Activated T-cell treated with anti-CD3 and anti-CD28 coated beads, Interleukin-2, amount 50 U/mL, for 72 hours (primary cell): ENCODE data around the gene EVC. TPM values are rescaled to one million over a fixed set of nuclear protein-coding genes. Genes with fewer than 3 reads are reported as not detected.

Experiments used
- ATAC-seq, 2 donors: fragments of 150-1000 bp; cut with Tn5 transposase; replicated peaks in 1 of 2; 2 replicates each; pipeline ENCODE4 v1.10.0; 2021; ENCODE audit warnings: moderate library complexity in 2 of 2, mild to moderate bottlenecking in 1 of 2
- DNase-seq, 2 donors: peaks; one replicate each; pipeline ENCODE4 v3.0.0; 2021 to 2022; ENCODE audit warnings: mixed read lengths in 1 of 2
- H3K27ac Mint-ChIP-seq: one replicate; pipeline ENCODE4 v1.8.0; 2022; ENCODE audit warnings: mild to moderate bottlenecking, moderate library complexity, mixed read lengths
- H3K27me3 Mint-ChIP-seq: one replicate; pipeline ENCODE4 v1.8.0; 2022; ENCODE audit warnings: low read depth, mixed read lengths
- H3K36me3 Mint-ChIP-seq, 2 donors: one replicate each; pipeline ENCODE4 v1.8.0; 2022; ENCODE audit warnings: mixed read lengths in 2 of 2, mild to moderate bottlenecking in 1 of 2; ENCODE audit not compliant: insufficient read depth in 2 of 2
- H3K4me1 Mint-ChIP-seq: one replicate; pipeline ENCODE4 v1.8.0; 2022; ENCODE audit warnings: low read depth, mixed read lengths
- H3K4me3 Mint-ChIP-seq, 2 donors: one replicate each; pipeline ENCODE4 v1.8.0; 2022; ENCODE audit warnings: mild to moderate bottlenecking in 2 of 2, mixed read lengths in 2 of 2, moderate library complexity in 2 of 2
- H3K9me3 Mint-ChIP-seq, 2 donors: one replicate each; pipeline ENCODE4 v1.8.0; 2022; ENCODE audit warnings: mixed read lengths in 2 of 2
- total RNA-seq, 2 donors: library from RNA; stranded (reverse); gene quantifications; one replicate each; pipeline ENCODE4 v1.2.3, GENCODE V29; 2022

Gene EVC
- total RNA-seq, 2 donors from 2014 or later, result 0.60 to 3.5 TPM

GRCh38 chr4:5796976-5797375, 86.0 kb downstream of the EVC start:
- peaks cover 0 to 2% of the 10 kb centered on the region in 2 donors for H3K9me3 Mint-ChIP-seq
- no peaks in the 10 kb centered on the region for H3K27me3 Mint-ChIP-seq
- no peak overlapping the region for H3K4me3 Mint-ChIP-seq
- H3K36me3 Mint-ChIP-seq, result no peaks in the 10 kb centered on the region
- ATAC-seq (no peak), DNase-seq (no peak)
- no peaks in the 10 kb centered on the region for H3K4me1 Mint-ChIP-seq
- no peak overlapping the region for H3K27ac Mint-ChIP-seq

DNA sequence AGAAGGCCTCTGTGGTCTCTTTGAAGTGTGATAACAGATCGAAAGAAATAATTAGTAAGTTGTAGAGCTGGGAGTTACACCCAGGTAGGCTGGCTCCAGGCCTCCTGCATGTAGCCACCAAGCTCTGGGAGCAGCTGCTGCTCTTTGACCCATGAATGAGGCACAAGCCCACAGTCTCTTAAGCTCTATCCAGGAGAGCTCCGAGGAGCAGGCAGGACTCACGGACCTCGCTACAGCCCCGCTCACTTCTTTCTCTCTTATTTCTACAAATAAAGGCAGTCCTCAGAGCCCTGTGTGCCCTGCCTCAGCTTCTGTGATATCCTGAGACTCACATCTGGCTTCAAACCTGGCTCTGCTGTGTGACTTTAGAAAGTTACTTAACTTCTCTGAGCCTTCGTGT, 86.9 kb downstream of the EVC start:
- DNase-seq, result no peak
- ATAC-seq, result no peak
- no peak overlapping the region for H3K27ac Mint-ChIP-seq
- H3K27me3 Mint-ChIP-seq, result no peaks in the 10 kb centered on the region
- H3K4me1 Mint-ChIP-seq, result no peaks in the 10 kb centered on the region
- no peak overlapping the region for H3K4me3 Mint-ChIP-seq
- peaks cover 0 to 2% of the 10 kb centered on the region in 2 donors for H3K9me3 Mint-ChIP-seq
- no peaks in the 10 kb centered on the region for H3K36me3 Mint-ChIP-seq

DNA sequence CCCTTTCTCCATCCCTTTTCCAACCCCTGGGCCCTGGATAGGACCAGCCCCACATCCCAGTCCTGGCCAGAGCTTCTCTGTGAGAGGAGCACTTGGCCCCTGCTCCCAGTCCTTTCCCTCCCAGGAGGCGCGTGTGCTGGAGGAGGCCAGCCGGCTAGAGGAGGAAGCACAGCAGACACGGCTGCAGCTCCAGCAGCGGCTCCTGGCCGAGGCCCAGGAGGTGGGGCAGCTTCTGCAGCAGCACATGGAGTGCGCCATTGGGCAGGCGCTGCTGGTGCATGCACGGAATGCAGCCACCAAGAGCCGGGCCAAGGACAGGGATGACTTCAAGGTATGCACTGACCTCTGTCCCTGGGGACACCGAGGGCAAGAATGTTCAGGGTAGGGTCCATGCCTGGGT, 87.5 kb downstream of the EVC start:
- Mint-ChIP-seq H3K4me3 (no peak overlapping the region), H3K27me3 (no peaks in the 10 kb centered on the region), H3K4me1 (no peaks in the 10 kb centered on the region), H3K9me3 (peaks cover 0 to 2% of the 10 kb centered on the region in 2 donors), H3K36me3 (no peaks in the 10 kb centered on the region), H3K27ac (no peak overlapping the region)
- ATAC-seq (no peak), DNase-seq (no peak)

- ATAC-seq (no peak), DNase-seq (no peak)
- Mint-ChIP-seq H3K27ac (no peak overlapping the region), H3K36me3 (no peaks in the 10 kb centered on the region), H3K27me3 (no peaks in the 10 kb centered on the region), H3K4me1 (no peaks in the 10 kb centered on the region), H3K4me3 (no peak overlapping the region), H3K9me3 (peaks cover 0 to 2% of the 10 kb centered on the region in 2 donors)
These were observed 87.9 kb downstream of the EVC start for GRCh38 chr4:5798946-5799345.

DNA sequence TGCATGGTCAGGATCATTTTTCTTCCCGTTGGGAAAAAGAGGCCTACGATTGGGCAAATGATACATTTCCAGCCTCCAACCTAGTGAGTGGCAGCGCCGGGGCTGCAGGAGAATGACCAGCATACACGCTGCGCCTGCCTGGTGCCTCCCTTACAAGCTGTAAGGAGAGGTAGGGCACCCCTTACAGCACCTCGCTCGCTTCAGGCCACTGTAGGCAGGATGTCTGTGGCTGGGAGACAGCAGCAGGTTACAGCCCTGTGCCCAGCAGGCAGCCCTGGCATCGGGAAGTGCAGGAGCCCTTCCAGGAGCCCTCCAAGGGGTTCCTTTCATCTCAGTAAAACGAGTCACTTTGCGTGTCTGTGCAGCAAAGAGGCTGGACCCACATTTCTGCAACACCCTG, 88.4 kb downstream of the EVC start:
- peaks cover 0 to 2% of the 10 kb centered on the region in 2 donors for H3K9me3 Mint-ChIP-seq
- H3K4me1 Mint-ChIP-seq, result no peaks in the 10 kb centered on the region
- no peak for ATAC-seq
- H3K27me3 Mint-ChIP-seq, result no peaks in the 10 kb centered on the region
- no peaks in the 10 kb centered on the region for H3K36me3 Mint-ChIP-seq
- no peak overlapping the region for H3K4me3 Mint-ChIP-seq
- DNase-seq, result no peak
- H3K27ac Mint-ChIP-seq, result no peak overlapping the region

DNA sequence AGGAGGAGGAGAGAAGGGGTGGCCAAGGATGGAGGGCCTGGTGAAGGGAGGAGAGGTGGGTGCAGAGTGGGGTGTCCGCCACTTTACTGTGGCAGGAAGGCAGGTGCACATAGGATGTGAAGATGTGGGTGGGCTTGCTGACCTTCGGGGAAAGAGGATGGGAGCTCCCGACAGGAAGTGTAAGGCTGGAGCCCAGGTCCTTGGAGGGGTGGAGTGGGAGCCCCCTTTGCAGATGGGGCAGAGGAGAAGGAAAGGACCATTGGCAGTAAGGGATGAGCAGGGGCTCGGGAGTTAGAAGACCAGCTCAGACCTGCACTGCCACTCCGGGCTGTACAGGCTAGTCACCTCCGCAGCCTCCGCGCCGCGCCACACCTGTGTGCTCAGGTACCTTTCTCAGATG, 89.5 kb downstream of the EVC start:
- H3K9me3 Mint-ChIP-seq, result peaks cover 0 to 2% of the 10 kb centered on the region in 2 donors
- ATAC-seq, result no peak
- no peak overlapping the region for H3K4me3 Mint-ChIP-seq
- H3K36me3 Mint-ChIP-seq, result no peaks in the 10 kb centered on the region
- no peaks in the 10 kb centered on the region for H3K27me3 Mint-ChIP-seq
- DNase-seq, result no peak
- H3K4me1 Mint-ChIP-seq, result no peaks in the 10 kb centered on the region
- no peak overlapping the region for H3K27ac Mint-ChIP-seq

DNA sequence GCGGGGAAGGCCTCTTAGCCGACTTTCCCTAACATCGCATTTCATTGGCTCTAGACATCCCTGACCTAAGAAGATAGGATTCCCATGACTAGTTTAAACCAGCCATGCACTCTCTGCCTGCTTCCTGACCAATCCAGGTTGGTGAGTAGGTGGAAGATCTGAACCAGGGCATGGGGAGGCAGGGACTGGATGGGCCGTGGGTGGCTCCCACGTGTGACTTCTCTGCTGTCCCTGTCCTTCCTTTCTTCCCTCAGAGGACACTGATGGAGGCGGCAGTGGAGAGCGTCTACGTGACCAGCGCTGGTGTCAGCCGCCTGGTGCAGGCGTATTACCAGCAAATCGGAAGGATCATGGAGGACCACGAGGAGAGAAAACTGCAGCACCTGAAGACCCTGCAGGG, 90.7 kb downstream of the EVC start:
- no peaks in the 10 kb centered on the region for H3K4me1 Mint-ChIP-seq
- DNase-seq (no peak), ATAC-seq (no peak)
- H3K4me3 Mint-ChIP-seq, result no peak overlapping the region
- H3K27me3 Mint-ChIP-seq, result no peaks in the 10 kb centered on the region
- no peak overlapping the region for H3K27ac Mint-ChIP-seq
- no peaks in the 10 kb centered on the region for H3K9me3 Mint-ChIP-seq
- no peaks in the 10 kb centered on the region for H3K36me3 Mint-ChIP-seq

DNA sequence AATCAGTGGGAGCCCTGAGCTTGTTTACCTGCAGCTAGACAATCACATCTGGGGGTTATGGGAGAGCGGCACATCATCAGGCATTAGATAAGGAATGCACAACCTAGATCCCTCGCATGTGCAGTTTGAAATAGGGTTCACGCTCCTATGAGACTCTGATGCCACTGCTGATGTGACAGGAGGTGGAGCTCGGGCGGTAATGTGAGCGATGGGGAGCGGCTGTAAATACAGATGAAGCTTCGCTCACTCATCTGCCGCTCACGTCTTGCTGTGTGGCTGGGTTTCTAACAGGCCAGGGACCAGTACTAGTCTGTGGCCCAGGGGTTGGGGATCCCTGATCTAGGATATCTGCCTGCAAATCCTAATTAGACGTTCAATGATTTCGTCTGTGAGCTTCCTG, 91.6 kb downstream of the EVC start:
- no peaks in the 10 kb centered on the region for H3K4me1 Mint-ChIP-seq

DNA sequence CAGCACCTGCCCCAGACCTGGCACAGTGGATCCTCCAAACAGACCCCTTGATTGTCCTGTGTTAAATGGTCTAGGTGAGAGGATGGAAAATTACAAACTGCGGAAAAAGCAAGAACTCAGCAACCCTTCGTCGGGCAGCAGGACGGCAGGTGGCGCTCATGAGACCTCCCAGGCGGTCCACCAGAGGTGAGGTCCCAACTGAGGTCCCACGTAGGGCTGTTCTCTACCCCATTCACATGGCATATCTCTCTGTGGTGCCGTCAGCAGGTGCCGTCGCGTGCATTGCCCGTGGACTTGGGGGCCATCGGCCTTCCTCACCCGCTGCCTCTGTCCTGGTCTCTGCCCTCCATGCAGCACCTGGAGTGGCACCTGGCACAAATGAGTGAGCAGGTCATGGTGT, 93.7 kb downstream of the EVC start:
- no peak overlapping the region for H3K4me3 Mint-ChIP-seq
- ATAC-seq (no peak), DNase-seq (no peak)
- H3K36me3 Mint-ChIP-seq, result no peaks in the 10 kb centered on the region
- H3K4me1 Mint-ChIP-seq, result no peaks in the 10 kb centered on the region
- H3K27me3 Mint-ChIP-seq, result no peaks in the 10 kb centered on the region
- no peaks in the 10 kb centered on the region for H3K9me3 Mint-ChIP-seq
- H3K27ac Mint-ChIP-seq, result no peak overlapping the region

More for the DNA sequence above, 91.6 kb downstream of the EVC start:
- DNase-seq (no peak), ATAC-seq (no peak)
- Mint-ChIP-seq H3K27me3 (no peaks in the 10 kb centered on the region), H3K9me3 (no peaks in the 10 kb centered on the region), H3K4me3 (no peak overlapping the region), H3K36me3 (no peaks in the 10 kb centered on the region), H3K27ac (no peak overlapping the region)

GRCh38 chr4:5805270-5805669, 94.3 kb downstream of the EVC start:
- DNase-seq (no peak), ATAC-seq (no peak)
- no peaks in the 10 kb centered on the region for H3K4me1 Mint-ChIP-seq
- no peaks in the 10 kb centered on the region for H3K36me3 Mint-ChIP-seq
- H3K27ac Mint-ChIP-seq, result no peak overlapping the region
- no peaks in the 10 kb centered on the region for H3K27me3 Mint-ChIP-seq
- H3K9me3 Mint-ChIP-seq, result no peaks in the 10 kb centered on the region
- H3K4me3 Mint-ChIP-seq, result no peak overlapping the region

GRCh38 chr4:5808081-5808741, 97.2 kb downstream of the EVC start:
- DNase-seq (no peak), ATAC-seq (no peak)
- H3K4me1 Mint-ChIP-seq, result no peaks in the 10 kb centered on the region
- no peaks in the 10 kb centered on the region for H3K9me3 Mint-ChIP-seq
- H3K27me3 Mint-ChIP-seq, result no peaks in the 10 kb centered on the region
- H3K36me3 Mint-ChIP-seq, result no peaks in the 10 kb centered on the region
- no peak overlapping the region for H3K27ac Mint-ChIP-seq
- no peak overlapping the region for H3K4me3 Mint-ChIP-seq

DNA sequence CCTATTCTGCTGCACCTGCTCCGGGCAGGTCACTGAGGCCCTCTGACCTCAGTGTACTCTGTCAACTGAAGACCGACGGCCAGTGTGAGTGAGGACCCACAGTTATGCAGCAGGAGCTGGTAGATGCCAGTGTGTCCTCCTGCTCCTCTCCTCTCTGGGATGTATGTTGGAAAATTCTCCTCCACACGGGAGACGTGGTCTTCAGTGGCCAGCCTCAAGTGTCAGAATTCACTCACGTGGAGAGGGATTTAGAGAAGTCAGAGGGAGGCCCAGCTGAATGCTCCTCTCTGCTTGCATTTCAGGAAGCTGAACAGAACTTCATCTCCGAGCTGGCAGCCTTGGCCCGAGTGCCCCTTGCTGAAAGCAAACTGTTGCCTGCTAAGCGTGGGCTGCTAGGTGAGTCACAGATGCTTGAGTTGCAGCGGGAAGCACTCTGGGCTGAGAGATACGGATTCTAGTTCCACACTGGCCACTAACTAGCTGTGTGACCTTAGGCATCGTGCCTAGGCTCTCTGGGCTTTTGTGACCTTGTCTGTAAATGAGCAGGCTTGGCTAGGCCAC, 98.3 kb downstream of the EVC start:
- no peak for DNase-seq
- Mint-ChIP-seq H3K9me3 (no peaks in the 10 kb centered on the region), H3K36me3 (no peaks in the 10 kb centered on the region), H3K27ac (no peak overlapping the region), H3K4me1 (no peaks in the 10 kb centered on the region), H3K27me3 (no peaks in the 10 kb centered on the region), H3K4me3 (no peak overlapping the region)
- ATAC-seq, result no peak

DNA sequence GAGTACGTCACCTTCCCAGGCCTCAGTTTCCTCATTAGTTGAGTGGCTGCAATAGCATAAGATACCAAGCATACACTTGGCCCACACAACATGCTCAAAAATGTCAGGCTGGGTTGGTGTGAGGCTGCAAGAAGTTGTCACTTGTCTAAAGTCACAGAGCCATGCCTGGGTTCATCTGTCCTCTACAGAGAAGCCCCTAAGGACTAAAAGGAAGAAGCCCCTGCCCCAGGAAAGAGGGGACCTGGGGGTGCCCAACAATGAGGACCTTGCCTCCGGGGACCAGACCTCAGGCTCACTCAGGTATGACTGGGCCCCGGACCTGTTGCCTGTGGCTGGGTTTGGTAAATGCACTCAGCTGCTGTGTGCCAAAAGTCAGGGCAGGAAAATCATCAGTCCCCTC, 99.2 kb downstream of the EVC start:
- Mint-ChIP-seq H3K27ac (no peak overlapping the region), H3K27me3 (no peaks in the 10 kb centered on the region), H3K36me3 (no peaks in the 10 kb centered on the region), H3K4me1 (no peaks in the 10 kb centered on the region), H3K9me3 (no peaks in the 10 kb centered on the region), H3K4me3 (no peak overlapping the region)
- no peak for DNase-seq
- no peak for ATAC-seq

DNA sequence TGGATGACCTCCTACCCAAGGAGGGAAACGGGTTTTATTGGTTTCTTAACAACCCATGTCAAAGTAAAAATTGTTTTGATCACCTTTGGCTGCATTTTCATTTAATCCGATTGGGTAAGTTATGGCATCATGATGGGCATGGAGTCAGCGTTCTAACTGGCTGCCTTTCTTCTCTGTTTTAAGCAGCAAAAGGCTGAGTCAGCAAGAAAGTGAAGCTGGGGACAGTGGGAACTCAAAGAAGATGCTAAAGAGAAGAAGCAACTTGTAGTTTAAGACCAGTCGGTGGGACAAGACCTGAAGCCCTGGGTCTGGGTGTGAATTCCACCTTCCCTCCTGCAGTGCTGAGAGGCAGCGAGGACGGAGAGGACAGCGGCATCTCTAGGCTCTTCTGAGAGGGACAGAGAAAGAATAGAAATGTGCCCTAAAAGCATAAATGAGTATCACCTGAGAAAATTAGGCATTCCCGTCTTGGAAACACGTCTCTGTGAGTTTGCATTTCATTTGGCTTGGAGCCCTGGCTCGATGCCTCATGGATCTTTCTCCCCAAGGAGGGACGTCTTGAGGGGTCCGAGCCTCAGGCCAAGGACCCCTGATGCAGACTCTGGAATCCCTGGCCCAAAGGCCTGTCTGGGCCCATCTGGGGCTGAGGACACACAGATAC, 99.9 kb downstream of the EVC start:
- no peaks in the 10 kb centered on the region for H3K27me3 Mint-ChIP-seq
- H3K4me3 Mint-ChIP-seq, result no peak overlapping the region
- DNase-seq (no peak), ATAC-seq (no peak)
- H3K4me1 Mint-ChIP-seq, result no peaks in the 10 kb centered on the region
- H3K27ac Mint-ChIP-seq, result no peak overlapping the region
- H3K9me3 Mint-ChIP-seq, result no peaks in the 10 kb centered on the region
- H3K36me3 Mint-ChIP-seq, result no peaks in the 10 kb centered on the region
